Kidney tubule cell (primary cell): ENCODE results near the gene LSR.
"Not testable (repeated sequence)": the region's sequence is repeated elsewhere in the genome, so short reads cannot be mapped to it uniquely, and the experiment has no call there.

Source experiments
- DNase-seq: peaks from one replicate; pipeline ENCODE4 v3.0.0-alpha.2; 2018; ENCODE audit warnings: low spot score

The LSR gene

GRCh38 chr19:35219008-35219407, 29.8 kb upstream of the LSR start:
- DNase-seq = no peak

- no peak for DNase-seq
These were observed 28.4 kb upstream of the LSR start for GRCh38 chr19:35220315-35220921.

- not testable (repeated sequence) for DNase-seq
These were observed 27.7 kb upstream of the LSR start for GRCh38 chr19:35220973-35221590.

DNA sequence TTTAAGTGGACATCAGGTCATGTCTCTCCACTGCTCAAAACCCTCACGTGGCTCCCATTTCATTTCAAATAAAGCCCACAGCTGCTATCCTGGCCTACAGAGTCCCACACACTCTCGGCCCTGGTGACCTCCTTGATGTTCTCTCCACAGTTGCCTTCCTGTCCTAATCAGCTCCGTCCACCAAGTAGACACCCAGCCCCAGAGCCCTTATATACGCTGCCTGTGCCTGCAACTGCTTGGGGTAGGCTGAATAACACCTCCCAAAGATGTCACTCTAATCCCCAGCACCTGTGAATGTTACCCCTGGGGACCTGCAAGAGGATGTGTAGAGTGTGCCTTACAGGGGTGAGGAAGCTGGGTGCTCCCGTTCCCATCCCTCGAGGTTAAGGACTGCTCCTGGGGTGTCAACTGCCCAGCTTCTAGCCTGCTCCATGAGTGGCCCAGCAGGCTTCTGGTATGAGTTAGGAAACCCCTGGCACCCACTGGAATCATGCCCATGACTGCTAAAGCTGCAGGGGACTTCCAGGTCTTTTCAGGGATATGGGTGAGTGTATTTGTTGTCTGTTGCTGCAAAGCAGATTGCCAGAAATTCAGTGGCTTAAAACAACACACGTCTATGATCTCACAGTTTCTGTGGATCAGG, 26.3 kb upstream of the LSR start:
- no peak for DNase-seq

GRCh38 chr19:35223084-35223790, 25.6 kb upstream of the LSR start:
- no peak for DNase-seq

DNA sequence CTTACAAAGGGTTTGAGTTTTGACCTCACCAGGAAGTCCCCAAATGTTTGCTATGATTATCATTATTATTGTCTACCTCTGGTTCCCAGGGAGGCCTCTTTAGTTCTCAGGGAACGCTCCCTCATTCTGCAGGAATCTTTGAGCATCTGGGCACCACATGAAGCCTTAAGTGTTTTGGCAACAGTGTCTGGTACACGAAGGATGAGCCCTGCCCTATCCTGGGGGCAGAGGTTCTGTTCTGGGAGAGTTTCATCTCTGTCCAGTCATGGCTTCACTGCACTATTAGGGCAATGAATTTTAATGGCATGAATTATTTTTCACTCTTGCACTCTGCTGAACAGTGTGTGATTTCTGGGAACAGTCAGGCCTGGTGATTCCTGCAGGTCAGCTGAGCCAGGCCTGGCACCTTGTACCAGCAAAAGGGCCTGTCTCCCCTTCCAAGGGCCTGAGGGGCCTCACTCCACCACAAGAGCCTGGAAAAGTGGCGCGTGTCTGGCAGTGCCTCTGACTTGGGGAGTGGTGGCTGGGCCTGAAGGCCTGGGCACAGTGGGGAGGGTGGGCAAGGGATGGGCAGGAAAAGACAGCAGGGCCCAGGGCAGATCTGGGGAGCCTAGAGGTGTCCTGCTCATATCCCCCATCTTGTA, 24.8 kb upstream of the LSR start:
- DNase-seq = no peak

- DNase-seq = no peak
These were observed 23.9 kb upstream of the LSR start for GRCh38 chr19:35224681-35225571.

- no peak for DNase-seq
These were observed 22.9 kb upstream of the LSR start for GRCh38 chr19:35225951-35226350.

GRCh38 chr19:35226748-35227147, 22.1 kb upstream of the LSR start:
- DNase-seq = no peak

DNA sequence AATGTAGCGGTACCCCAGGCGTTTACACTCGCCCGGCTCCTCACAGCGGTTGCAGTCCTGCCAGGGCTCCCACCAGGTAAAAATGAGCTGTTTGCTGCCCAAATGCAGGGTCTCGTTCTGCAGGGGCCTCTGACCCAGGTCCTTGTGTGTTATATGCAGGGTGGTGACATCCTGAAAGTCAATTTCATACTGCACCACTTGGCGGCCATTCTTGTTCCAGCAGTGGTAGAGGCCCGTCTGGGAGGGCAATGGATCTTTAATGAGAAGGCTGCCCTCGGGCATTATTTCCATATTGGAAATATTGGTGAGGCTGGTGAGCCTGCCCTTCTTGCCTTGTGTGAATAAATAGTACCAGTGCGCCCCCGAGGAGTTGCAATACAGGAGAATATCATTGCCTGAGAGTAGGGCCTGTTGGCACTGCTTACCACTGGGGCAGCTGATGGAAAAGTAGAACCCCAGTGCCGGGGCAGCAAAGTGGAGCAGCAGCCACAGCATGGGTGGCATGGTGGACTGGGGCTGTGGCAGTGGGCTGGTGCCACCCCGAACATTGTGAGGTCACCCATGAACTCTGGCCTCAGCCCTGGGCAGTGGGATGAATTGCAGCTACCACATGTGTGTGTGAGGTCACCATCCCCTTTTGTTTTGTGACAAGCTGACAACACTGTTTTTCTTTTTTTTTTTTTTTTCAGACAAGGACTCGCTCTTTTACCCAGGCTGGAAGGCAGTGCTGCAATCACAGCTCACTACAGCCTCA, 20.4 kb upstream of the LSR start, which contains the start of gene FAM187B:
Gene FAM187B, minus strand, starts transcription at position 563 of the 754 bp plus-strand sequence. Its CDS starts 59 bp downstream, at position 504.
- no peak for DNase-seq

DNA sequence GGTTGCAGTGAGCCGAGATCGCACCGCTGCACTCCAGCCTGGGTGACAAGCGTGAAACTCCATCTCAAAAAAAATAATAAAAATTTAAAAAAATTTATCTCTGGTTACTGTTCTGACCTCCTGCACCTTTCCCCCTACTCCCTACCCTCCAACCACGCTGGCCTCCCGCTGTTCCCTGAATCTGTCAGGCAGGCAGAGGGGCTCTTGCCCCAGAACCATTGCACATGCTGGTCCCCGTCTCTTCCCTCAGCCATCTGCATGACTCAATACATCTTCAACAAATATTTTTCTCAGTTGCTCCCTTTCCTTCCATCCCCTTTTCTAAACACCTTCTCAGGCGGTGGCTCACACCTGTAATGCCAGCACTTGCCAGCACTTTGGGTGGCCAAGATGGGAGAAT, 19.2 kb upstream of the LSR start:
- DNase-seq = no peak

DNA sequence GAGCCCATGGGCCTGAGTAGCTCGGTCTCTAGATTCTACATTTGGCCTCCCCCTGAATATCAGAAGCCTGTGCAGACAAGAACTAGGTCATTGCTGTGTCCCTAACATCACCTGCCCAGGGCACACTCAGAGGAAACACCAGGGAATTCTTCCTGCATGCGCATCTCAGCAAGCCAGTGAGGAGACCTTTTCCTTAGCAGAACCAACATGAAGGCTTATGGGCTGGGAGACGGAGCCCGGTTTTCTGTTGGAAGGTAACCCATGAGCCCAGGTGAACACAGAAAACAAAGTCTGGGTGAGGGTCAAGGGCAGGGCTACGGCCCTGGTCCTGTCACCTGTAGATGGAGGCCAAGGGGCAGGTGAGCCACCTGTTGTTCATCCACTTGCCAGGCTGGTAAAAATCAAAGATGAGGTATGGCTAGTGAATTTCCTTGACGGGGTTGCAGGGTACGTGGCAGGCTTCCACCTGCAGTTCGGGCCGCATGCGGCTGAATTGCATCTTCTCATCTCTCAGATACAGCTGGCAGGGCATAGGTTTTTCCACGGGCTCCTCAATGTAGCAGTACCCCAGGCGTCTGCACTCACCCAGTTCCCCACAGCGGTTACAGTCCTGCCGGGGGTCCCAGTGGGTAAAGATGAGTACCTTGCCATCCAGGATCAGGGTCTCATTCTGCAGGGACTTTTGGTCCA, 16.7 kb upstream of the LSR start:
- DNase-seq = no peak

DNA sequence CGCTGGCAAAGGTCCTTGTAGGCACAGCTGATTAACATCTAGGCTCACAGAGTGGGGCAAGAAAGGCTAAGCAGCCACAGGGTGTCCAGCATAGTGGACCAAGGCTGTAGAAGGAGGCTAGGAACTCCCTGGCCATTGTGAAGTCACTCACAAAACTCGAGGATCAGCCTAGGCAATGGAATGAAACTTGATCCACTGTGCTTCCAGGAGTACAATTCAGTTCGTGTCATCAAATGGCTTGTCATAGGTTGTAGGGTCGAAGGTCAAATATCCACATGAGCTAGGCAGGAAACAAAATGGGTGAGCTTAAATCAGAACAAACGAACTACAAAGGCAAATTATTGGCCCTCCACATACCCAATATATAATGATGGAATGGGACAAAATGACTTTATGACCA, 15.9 kb upstream of the LSR start:
- DNase-seq = no peak

DNA sequence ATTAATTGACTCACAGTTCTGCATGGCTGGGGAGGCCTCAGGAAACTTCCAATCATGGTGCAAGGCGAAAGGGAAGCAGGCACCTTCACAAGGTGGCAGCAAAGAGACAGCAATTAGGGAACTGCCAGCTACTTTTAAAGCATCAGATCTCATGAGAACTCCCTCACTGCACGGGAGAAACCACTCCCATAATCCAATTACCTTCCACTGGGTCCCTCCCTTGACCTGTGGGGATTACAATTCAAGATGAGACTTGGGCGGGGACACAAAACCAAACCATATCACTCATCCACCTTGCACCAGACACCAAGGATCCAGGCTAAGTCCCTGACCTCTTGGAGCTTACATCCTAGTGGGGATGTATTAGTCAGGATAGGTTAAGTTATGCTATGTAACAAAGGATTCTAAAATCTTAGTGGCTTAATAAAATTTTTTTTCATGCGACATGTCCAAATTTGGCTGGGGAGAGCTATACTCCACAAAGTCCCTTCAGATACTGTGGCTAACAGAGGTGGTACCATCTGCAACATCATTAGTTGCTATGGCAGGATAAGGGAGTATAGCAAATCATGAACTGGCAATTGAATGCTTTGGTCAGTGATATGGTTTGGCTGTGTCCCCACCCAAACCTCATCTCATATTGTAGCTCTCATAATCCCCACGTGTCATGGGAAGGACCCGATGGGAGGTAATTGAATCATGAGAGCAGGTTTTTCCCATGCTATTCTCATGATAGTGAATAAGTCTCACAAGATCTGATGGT, 12.0 kb upstream of the LSR start:
- no peak for DNase-seq

GRCh38 chr19:35239597-35239996, 9.2 kb upstream of the LSR start:
- DNase-seq = not testable (repeated sequence)

GRCh38 chr19:35240327-35240726, 8.5 kb upstream of the LSR start:
- no peak for DNase-seq

- no peak for DNase-seq
These were observed 7.4 kb upstream of the LSR start for GRCh38 chr19:35241417-35241816.

DNA sequence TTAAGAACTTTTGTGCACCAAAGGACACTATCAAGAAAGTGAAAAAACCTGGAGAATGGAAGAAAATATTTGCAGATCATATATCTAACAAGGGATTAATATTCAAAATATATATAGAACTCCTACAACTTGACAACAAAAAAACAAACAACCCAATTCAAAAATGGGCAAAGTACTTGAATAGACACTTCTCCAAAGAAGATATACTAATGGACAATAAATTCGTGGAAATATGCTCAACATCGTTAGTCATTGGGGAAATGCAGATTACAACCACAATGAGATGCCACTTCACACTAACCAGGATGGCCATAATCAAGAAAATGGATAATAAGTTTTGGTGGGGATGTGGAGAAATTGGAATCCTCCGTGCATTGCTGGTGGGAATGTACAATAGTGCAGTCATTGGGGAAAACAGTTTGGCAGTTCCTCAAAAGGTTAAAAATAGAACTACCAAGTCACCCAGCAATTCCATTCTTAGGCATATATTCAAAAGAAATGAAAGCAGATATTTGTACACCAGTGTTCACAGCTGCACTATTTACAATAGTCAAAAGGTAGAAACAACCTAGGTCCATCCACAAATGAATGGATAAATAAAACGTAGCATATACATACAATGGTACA, 2.2 kb upstream of the LSR start:
- DNase-seq = no peak
